AG09309 (cell line): ENCODE results near the gene CD244.

ENCODE experiments used
- DNase-seq: peaks from one replicate; pipeline ENCODE4 v3.0.0-alpha.2; 2010; ENCODE audit warnings: low read depth
- H3K4me3 ChIP-seq: 2 replicates; pipeline ENCODE4 v1.5.1; 2011; ENCODE audit warnings: mild to moderate bottlenecking, low read depth, low read length, moderate library complexity; ENCODE audit not compliant: control insufficient read depth
- TF ChIP-seq, protein P1 (sequence below): IDR thresholded peaks from 2 replicates; pipeline ENCODE4 v1.5.1; 2011; ENCODE audit warnings: mild to moderate bottlenecking, low read depth, low read length, inconsistent platforms; ENCODE audit not compliant: insufficient read depth, control insufficient read depth; ENCODE audit errors: missing control alignments

The CD244 gene

DNA sequence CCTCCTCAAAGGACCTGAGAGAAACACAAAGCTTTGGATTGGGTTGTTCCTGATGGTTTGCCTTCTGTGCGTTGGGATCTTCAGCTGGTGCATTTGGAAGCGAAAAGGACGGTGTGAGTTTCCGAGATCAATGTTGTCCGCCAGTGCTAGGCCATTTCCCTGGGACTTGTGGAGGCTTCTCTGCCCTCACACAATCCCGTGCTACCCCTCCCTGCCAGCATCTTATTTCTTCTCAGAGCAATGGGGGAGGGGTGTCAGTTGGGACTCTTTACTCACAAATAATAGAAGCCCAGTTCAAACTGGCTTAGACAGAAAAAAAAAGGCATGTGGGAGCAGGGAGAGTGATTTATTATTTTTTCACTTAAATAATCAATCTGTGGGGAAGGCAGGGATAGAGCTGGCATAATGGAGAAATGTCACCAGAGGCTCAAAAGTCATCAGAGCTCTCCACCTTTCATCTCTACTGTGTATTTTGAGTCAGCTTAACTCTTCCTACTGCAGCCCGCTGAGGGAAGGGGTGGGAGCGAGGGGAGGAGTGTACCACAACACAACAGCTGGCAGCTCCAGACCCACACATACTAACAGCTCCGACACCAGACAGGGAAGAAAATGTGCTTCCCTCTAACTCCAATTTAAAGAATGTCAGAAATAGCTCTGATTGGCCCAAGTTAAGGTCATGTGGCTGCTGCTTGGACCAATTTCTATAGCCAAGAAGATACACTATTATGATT, 44.3 kb downstream of the CD244 start:
- TF ChIP-seq, protein P1, sequence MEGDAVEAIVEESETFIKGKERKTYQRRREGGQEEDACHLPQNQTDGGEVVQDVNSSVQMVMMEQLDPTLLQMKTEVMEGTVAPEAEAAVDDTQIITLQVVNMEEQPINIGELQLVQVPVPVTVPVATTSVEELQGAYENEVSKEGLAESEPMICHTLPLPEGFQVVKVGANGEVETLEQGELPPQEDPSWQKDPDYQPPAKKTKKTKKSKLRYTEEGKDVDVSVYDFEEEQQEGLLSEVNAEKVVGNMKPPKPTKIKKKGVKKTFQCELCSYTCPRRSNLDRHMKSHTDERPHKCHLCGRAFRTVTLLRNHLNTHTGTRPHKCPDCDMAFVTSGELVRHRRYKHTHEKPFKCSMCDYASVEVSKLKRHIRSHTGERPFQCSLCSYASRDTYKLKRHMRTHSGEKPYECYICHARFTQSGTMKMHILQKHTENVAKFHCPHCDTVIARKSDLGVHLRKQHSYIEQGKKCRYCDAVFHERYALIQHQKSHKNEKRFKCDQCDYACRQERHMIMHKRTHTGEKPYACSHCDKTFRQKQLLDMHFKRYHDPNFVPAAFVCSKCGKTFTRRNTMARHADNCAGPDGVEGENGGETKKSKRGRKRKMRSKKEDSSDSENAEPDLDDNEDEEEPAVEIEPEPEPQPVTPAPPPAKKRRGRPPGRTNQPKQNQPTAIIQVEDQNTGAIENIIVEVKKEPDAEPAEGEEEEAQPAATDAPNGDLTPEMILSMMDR: no peak
- DNase-seq: no peak
- H3K4me3 ChIP-seq: no peak overlapping the region

DNA sequence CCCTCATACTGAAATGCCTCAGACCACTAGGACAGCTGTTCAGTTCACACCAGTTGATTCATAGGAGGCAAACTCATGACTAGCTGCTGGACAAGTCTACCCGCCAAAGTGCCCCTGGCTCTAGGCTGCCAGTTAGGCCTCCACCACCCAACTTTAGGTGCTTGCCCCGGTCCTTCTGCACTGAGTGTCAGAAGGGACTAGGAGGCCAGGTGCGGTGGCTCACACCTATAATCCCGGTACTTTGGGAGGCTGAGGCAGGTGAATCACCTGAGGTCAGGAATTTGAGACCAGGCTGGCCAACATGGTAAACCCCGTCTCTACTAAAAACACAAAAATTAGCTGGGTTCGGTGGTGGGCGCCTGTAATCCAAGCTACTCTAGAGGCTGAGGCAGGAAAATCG, 47.8 kb downstream of the CD244 start:
- DNase-seq: no peak
- H3K4me3 ChIP-seq: no peak overlapping the region
- TF ChIP-seq, protein P1: no peak

GRCh38 chr1:160814316-160814715, 48.4 kb downstream of the CD244 start:
- DNase-seq: no peak
- TF ChIP-seq, protein P1: no peak
- no peak overlapping the region for H3K4me3 ChIP-seq

DNA sequence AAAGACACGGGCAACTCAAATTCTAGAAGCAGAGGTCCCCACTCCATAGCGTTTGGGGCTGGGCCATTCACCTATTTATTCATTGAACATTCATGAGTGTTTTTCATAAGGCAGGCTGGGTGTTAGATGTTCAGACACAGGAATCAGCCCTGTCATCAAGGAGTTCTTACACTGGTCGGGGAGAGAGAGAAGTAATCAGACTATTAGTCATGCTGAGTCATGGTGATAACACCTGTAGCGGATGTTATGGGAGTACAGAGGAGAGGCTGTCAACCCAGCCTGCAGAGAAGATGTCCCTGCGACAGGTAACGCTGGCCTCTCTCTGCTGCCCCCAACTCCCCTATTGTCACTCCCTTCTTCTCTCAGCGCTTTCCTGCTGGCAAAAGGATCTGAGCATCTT, 49.5 kb downstream of the CD244 start:
- TF ChIP-seq, protein P1: no peak
- no peak overlapping the region for H3K4me3 ChIP-seq
- DNase-seq: no peak

DNA sequence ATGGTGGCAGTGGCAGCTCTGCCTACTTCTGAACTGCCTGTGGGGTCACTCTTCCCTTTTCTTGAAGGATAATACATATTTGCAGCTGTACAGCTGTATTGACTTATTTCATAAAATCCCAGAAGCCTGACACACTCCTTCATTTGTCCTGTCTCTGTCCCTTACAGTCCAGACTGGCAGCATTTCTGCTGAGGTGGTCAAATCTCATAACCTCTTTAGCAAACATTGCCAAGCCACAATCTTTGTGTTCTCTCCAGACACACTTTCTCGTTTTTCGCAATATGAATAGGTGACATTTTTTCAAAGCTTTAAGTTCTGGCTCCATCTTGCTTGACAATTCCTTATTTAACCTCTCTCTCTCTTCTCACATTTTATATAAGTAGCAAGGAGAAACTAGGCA, 51.5 kb downstream of the CD244 start:
- no peak for DNase-seq
- TF ChIP-seq, protein P1: no peak
- no peak overlapping the region for H3K4me3 ChIP-seq

DNA sequence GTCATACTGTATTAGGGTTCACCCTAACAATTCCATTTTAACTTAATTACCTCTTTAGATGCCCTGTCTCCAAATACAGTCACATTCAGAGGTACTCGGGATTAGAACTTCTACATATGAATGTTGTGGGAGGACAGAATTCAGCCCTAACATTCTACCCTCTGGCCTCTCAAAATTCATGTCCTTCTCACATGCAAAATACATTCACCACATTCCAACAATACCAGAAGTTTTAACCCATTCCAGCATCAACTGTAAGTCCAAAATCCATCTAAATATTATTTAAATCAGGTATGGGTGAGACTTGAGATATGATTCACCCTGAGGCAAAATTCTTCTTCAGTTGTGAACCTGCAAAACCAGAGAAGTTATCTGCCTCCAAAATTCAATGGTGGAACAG, 52.2 kb downstream of the CD244 start:
- no peak for DNase-seq
- TF ChIP-seq, protein P1: no peak
- no peak overlapping the region for H3K4me3 ChIP-seq
